CD4-positive, alpha-beta T cell treated with Interleukin-4 for 4 hours (primary cell): ENCODE measurements around the gene SFR1.
A peak's percentile ranks its signal among the peaks of the same experiment; 100 is the strongest.

Source experiments
- DNase-seq: peaks from one replicate; pipeline ENCODE4 v3.0.0-alpha.2; 2020

SFR1 gene, protein sequence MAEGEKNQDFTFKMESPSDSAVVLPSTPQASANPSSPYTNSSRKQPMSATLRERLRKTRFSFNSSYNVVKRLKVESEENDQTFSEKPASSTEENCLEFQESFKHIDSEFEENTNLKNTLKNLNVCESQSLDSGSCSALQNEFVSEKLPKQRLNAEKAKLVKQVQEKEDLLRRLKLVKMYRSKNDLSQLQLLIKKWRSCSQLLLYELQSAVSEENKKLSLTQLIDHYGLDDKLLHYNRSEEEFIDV

GRCh38 chr10:104121485-104122224, at the start of gene SFR1:
Gene SFR1, plus strand, starts transcription at chr10:104122171. Its CDS starts 13 bp downstream, at chr10:104122184.
- DNase-seq = peak; percentile 99

DNA sequence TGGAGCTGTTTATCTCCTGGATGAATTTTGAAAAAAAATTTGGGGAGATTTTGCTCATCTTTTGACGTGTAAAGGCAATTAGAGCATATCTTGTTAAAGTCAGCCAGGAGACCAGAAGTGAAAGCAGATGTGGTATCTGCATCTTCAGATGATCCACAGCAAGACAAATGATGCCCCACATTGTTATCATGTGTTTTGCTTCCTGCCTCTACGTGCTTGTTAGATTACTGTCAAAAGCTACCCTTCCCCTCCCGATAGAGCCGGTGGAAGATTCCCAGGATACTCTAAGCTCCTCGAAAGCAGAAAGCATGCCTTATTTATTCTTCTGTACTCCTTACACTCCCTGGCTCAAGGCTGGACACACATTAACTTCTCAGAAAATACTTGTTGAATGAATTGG, 49.2 kb upstream of the SFR1 start:
- no peak for DNase-seq

GRCh38 chr10:104074505-104074904, 47.5 kb upstream of the SFR1 start:
- DNase-seq = no peak

DNA sequence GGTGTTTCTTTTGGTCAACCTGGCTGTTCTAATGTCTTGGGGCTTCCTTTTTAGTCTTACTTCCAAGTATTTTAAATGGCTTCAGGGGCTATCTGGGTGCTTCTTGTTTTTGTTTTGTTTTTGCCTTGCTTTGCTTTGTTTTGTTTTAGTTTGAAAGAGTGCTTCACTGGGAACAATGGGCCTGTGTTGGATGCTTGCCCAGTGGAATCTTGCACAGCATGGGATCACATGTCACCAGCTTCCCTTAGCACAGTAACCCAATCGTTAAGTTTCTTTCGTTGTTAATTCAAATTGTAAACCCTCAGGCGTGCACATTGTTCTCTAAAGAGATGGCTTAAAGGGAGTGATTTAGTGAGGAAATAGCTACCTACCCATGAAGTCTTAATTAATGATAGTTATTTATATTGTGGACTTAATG, 45.2 kb upstream of the SFR1 start:
- no peak for DNase-seq

DNA sequence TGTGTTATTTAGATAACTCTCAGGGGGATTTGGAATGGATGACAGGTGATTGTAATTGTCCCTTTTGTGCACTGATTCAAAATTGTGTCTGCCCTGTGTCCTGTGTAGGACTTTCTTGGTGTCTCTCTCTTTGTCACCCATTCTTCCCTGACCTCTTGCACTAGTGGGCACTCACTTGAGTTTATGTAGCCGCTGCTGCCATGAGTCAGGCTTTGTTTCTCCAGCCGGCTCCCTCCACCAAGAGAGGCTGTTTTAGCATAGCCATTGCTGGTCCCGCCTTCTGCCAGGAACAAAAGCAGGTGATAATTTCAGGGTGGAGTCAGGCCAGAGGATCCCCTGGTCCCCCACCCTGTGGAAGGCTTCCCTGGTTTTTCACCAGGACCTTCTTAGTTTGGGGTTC, 44.7 kb upstream of the SFR1 start:
- DNase-seq = no peak

GRCh38 chr10:104077663-104078151, 44.3 kb upstream of the SFR1 start:
- no peak for DNase-seq

- DNase-seq = peak; percentile 24
Observed at GRCh38 chr10:104080762-104081161, 41.2 kb upstream of the SFR1 start.

- no peak for DNase-seq
Observed at GRCh38 chr10:104081998-104082397, 40.0 kb upstream of the SFR1 start.

GRCh38 chr10:104084482-104085142, 37.4 kb upstream of the SFR1 start:
- no peak for DNase-seq

GRCh38 chr10:104085801-104086400, 36.1 kb upstream of the SFR1 start, which contains the start of gene COL17A1:
Gene COL17A1, minus strand, starts transcription at chr10:104085880. Its CDS starts 5,207 bp downstream, at chr10:104080673.
- DNase-seq = no peak

DNA sequence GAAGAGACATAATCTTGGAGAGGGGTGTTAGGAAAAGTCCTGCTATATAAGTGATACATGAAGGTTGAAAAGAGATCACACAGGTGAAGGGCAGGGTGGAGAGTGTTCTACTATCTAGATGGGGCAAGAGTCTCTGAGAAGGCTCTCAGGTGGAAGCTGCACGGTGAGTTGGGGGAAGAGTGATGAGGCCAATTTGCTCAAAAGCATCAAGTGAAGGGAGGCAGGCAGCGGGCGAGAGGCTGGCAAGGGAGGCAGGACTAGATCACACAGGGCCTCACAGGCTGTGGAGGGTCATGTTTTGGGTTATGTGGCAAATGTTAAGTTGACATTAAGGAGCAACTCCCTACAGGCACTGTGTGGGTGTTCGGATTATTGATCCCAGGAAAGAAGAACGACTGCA, 33.7 kb upstream of the SFR1 start:
- no peak for DNase-seq

DNA sequence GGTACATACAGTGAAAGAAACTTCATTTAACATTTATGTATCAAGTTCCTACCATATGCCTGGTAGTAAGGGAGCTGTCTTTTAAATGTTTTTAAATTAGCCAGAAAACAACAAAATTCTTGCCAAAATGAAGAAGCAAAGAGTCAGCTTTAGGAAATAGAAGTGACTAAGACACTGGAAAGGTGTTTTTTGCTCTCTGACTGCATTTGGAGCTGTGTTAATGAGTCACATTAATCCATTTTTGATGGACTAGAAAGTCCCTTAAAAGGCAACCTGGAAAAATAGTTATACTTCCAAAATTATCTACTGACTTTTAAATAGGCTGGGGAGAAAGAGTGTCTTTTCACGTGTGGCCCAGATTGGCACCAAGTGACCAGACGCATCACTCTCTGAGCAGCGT, 32.4 kb upstream of the SFR1 start:
- DNase-seq = no peak

DNA sequence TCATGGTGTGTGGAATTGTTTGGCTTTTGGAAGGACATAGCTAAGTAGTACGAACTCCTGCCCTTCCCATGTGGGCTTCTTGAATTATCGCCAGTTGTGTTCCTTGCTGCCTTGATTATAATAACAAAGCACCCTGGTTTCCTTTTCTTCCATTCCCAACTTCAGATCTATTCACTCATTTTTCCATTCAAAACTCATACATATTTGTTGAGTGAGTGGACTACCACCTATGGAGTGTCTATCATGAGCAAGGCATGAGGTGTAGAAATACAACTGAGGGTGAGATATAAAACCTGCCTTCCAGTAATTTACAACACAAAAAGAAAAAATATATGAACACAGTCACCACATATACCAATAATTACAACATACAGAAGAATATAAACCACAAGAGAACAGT, 31.4 kb upstream of the SFR1 start:
- DNase-seq = no peak

DNA sequence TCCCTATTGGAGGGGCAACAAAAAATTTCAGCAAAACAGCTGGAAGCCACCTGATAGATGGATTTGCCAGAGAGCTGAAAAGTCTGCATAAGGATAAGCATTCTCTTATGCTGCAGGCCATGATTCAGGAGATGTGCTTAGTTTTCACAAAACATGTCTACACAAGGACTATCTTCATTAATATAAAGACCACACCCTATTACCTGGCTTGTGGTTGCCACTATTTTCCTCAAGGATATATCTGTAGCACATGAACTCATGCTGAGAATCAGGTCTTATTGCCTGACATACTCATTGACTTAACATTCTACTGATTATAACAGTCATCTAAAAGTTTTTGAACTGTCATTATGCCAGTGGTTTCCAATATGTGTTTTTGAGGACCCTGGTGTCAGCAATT, 29.2 kb upstream of the SFR1 start:
- DNase-seq = no peak

DNA sequence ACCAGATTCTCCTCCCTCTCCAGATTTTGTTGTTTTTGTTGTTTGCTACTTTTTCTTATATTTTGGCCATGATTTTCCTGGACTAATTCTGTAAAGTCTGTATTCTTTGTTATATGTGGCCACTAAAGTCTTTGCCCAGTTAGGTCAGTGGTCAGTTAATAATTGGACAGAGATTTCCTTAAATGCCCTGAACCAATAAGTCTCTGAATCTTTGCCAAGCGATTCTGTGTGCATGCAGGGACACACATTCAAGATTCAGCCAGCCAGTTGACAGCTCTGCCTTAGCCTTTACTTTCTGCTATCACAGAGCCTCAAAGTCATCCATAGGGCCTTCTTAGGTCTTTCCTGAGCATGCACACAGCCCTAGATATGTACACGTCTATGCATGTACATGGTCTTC, 25.3 kb upstream of the SFR1 start:
- no peak for DNase-seq

GRCh38 chr10:104098358-104098925, 23.5 kb upstream of the SFR1 start:
- no peak for DNase-seq

DNA sequence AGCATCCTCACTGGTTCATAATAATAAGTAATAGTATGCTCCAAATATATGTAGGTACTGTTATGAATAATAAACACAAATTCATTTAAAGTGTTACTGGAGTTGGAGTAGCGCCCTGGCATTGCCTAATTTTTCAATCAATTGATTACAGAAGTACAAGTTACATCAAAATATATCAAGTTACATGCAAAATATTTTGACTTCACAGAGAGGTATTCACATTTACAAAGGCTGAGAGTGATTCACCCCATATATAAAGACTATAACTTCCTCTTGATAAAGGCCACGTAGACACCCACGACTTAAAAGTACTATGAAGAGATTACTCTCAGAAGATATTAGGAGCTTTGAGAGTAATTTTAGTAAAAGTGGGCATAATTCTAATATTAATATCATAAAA, 22.7 kb upstream of the SFR1 start:
- DNase-seq = no peak

GRCh38 chr10:104099941-104100340, 22.0 kb upstream of the SFR1 start:
- no peak for DNase-seq

DNA sequence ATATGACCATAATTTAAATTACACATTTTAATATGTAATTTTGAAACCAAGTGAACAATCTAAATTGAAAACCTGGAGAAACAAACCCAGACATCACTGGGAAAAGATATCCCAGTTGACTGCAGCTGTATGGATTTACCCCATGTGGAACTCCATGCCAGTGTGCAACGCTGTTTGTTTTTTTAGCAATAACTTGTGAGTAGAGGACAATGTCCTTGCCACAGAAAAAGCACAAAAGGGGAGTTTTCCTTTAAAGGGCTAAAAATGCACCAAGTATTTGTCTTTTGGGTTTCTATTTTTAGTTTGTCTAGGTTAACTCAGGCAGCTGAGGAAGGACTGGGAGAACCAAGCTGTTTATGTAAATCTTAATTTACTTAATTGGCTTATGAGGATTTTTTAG, 21.2 kb upstream of the SFR1 start:
- DNase-seq = no peak

DNA sequence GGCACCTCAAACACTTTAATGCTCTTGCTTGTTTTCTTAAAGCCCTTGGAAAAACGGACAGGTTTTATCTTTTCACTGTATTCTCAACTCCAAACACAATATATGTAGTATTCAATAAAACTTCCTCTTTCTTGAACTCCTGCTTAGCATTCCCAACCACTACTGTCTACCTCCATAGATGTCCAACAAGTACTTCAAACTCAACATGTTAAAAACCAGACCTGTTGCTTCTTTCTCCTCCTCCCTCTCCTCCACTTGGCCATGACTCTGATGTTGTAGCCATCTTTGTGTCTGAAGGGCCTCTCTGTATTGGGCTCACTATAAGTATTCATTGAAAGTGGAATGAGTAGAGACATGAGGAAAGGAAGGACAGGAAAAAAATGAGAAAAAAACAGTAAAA, 20.1 kb upstream of the SFR1 start:
- no peak for DNase-seq

- DNase-seq = no peak
Observed at GRCh38 chr10:104103956-104104355, 18.0 kb upstream of the SFR1 start.

- no peak for DNase-seq
Observed at GRCh38 chr10:104104418-104104817, 17.6 kb upstream of the SFR1 start.

DNA sequence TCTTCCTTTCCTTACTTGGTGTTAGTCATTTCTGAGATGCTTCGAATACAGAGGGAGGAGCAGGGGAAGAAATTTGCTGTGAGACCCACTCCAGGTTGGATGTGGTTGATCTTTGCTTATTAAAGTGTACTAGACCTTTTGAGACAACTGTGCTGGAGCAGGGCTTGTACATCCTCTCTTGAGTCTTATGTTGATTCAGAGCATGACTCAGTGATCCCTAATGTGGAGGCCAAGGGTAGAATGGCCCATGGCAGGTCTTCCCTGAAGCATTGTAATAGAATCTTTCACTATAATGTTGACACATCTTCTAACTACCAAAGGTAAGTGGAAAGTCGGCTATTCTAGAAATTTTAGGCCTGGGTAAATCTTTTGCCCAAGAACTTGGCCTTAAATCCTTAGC, 17.0 kb upstream of the SFR1 start:
- no peak for DNase-seq
